HEK293T (cell line): Measurements from ENCODE around the gene FAM53B.

Experiments used
- BHLHE40 ChIP-seq: fragments of 450-650 bp; IDR thresholded peaks from 2 replicates; pipeline ENCODE4 v1.6.1; 2016; ENCODE audit warnings: mild to moderate bottlenecking, moderate library complexity, borderline replicate concordance
- ELF4 ChIP-seq: fragments of 450-650 bp; IDR thresholded peaks from 2 replicates; pipeline ENCODE4 v1.6.1; 2017; ENCODE audit warnings: antibody characterized with exemption
- FOXM1 ChIP-seq: fragments of 450-650 bp; IDR thresholded peaks from 2 replicates; pipeline ENCODE4 v1.6.1; 2017; ENCODE audit warnings: mild to moderate bottlenecking, borderline replicate concordance
- HDGF ChIP-seq: fragments of 450-650 bp; IDR thresholded peaks from 2 replicates; pipeline ENCODE4 v1.6.1; 2017; ENCODE audit warnings: antibody characterized with exemption, borderline replicate concordance
- SP1 ChIP-seq: fragments of 450-650 bp; IDR thresholded peaks from 2 replicates; pipeline ENCODE4 v1.6.1; 2017
- SUZ12 ChIP-seq: fragments of 450-650 bp; IDR thresholded peaks from 2 replicates; pipeline ENCODE4 v1.6.1; 2016; ENCODE audit warnings: mild to moderate bottlenecking
- TARDBP ChIP-seq: fragments of 450-650 bp; IDR thresholded peaks from 2 replicates; pipeline ENCODE4 v1.6.1; 2016
- ZNF384 ChIP-seq: fragments of 450-650 bp; IDR thresholded peaks from 2 replicates; pipeline ENCODE4 v1.6.1; 2016
- TF ChIP-seq, protein P1 (sequence below): fragments of 450-650 bp; IDR thresholded peaks from 2 replicates; pipeline ENCODE4 v1.6.1; 2016

DNA sequence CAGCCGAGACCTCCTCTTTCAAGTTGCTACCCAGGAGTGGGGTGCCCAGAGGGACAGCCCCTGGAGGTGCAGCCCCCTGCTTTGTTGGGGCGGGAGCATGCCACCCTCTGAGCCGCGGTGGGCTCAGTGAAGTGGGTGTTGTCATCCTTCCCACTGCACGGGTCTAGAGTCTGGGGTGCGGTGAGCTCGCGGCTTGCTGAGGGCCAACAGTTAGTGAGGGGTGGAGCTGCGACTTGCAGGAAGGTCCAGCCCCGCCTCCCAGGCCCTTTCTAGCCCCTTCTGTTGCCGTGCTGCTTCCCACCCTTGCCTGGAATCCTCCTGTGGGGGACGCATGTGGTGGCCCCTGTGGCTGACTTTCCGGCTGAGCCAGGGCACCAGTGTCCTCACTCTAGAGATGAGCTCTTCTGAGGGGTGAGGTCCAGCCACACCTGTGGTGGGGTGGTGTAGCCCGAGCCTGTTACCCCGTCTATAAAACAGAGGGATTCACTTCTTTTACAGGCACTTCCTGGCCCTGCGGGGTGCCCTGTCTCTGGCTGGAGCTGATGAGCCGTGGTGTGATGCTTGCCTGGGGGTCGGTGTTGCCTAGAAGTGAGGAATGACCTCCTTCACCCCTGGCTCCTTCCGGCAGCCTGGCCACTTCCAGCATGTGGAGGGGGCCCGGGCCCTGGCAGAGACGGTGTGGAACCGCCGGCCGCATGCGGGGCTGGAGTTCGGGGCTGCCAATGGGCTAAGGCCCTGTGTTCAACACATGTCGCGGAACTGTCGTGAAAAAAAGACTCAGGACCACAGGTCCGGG, 127.9 kb downstream of the FAM53B start:
- TF ChIP-seq FOXM1 = no peak
- no peak for TF ChIP-seq SUZ12
- no peak for TF ChIP-seq ZNF384
- TF ChIP-seq, protein P1, sequence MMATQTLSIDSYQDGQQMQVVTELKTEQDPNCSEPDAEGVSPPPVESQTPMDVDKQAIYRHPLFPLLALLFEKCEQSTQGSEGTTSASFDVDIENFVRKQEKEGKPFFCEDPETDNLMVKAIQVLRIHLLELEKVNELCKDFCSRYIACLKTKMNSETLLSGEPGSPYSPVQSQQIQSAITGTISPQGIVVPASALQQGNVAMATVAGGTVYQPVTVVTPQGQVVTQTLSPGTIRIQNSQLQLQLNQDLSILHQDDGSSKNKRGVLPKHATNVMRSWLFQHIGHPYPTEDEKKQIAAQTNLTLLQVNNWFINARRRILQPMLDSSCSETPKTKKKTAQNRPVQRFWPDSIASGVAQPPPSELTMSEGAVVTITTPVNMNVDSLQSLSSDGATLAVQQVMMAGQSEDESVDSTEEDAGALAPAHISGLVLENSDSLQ = no peak
- TF ChIP-seq BHLHE40 = no peak
- no peak for TF ChIP-seq TARDBP
- TF ChIP-seq HDGF = no peak
- TF ChIP-seq SP1 = no peak
- no peak for TF ChIP-seq ELF4
